ENCODE data around the gene OR4D2.

DNA sequence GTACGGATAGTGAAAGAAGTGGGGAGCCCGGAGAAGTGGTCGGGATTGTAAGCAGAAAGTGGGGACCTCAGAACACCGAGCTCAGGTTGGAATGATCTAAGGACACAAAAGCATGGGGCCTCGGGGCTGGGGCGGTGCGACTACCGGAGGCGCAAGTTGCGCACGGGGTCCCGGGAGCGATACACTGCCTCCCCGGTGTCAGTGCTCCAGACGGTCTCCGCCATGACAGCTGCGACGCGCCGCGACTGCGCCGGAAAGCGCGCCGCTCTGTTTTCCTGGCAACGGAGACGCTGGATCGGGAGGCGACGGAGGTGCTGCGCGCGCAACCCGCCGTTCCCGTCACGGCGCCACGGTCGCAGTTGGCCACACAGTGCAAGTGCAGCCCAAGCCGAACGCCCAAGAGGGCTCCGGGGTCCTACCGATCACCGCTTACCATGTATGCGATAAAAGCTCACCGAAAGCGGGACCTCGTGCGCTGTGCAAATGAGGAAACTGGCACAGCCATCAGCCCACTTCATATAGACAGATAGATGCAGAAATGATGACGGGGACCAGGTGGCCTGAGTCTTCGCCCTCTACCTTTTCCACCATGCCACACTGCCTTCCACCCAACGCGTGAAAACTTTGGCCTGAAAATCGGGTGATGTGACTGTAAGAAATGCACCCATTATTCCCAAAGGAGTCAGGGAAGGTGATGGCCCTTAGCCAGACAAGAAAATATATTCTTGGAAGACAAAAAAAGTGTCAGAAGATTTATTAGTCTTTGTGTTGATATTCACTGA lies 52.4 kb downstream of the OR4D2 start, which contains the start of gene MKS1:
- TF ChIP-seq EZH2phosphoT487 (conservative IDR thresholded peaks at IDR 0.05; ENCODE audit: low read length) = no peak
- TF ChIP-seq, protein P1, sequence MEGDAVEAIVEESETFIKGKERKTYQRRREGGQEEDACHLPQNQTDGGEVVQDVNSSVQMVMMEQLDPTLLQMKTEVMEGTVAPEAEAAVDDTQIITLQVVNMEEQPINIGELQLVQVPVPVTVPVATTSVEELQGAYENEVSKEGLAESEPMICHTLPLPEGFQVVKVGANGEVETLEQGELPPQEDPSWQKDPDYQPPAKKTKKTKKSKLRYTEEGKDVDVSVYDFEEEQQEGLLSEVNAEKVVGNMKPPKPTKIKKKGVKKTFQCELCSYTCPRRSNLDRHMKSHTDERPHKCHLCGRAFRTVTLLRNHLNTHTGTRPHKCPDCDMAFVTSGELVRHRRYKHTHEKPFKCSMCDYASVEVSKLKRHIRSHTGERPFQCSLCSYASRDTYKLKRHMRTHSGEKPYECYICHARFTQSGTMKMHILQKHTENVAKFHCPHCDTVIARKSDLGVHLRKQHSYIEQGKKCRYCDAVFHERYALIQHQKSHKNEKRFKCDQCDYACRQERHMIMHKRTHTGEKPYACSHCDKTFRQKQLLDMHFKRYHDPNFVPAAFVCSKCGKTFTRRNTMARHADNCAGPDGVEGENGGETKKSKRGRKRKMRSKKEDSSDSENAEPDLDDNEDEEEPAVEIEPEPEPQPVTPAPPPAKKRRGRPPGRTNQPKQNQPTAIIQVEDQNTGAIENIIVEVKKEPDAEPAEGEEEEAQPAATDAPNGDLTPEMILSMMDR (IDR thresholded peaks at IDR 0.05; ENCODE audit: insufficient read depth, low read length, poor library complexity, severe bottlenecking) = no peak
